Right renal pelvis (tissue), 4 donors: Measurements from ENCODE around the gene C1orf216. TPM values are rescaled to one million over a fixed set of nuclear protein-coding genes. Genes with fewer than 3 reads are reported as not detected.

Experiments
- polyA plus RNA-seq, 4 donors: library from polyadenylated mRNA; unstranded; fragments of 120-200 nt; gene quantifications; one replicate each; pipeline ENCODE4 v1.2.1, GENCODE V29; 2013; ENCODE audit not compliant: insufficient read length in 4 of 4

Gene C1orf216
- polyA plus RNA-seq, 4 donors, result 8.3 to 9.8 (median 8.7) TPM

Other genes with a start within 250 kb of the C1orf216 start
- gene KIAA0319L, start 161.5 kb downstream of the C1orf216 start, polyA plus RNA-seq, result 10 to 100 TPM; 59.4 to 64.4 (median 60.6) TPM
- gene NCDN, start 161.1 kb downstream of the C1orf216 start, polyA plus RNA-seq, result 10 to 100 TPM; 15.7 to 21.6 (median 17.5) TPM
- gene TFAP2E, start 145.6 kb downstream of the C1orf216 start, polyA plus RNA-seq, result 1 to 10 TPM in 1 of 4 donors, under 1 TPM in 3; 0.79 to 1.1 (median 0.95) TPM
- gene PSMB2, start 77.4 kb downstream of the C1orf216 start, polyA plus RNA-seq, result 10 to 100 TPM; 83.1 to 94.8 (median 90.1) TPM
- 10 to 100 TPM; 10.8 to 13.7 (median 12.0) TPM for gene CLSPN, start 51.1 kb upstream of the C1orf216 start, polyA plus RNA-seq
- 10 to 100 TPM; 15.6 to 21.1 (median 18.4) TPM for gene AGO4, start 89.1 kb upstream of the C1orf216 start, polyA plus RNA-seq
- gene AGO1, start 164.3 kb upstream of the C1orf216 start, polyA plus RNA-seq, result 10 to 100 TPM; 17.1 to 17.8 (median 17.4) TPM
- gene AGO3, start 212.2 kb upstream of the C1orf216 start, polyA plus RNA-seq, result 10 to 100 TPM; 11.1 to 13.2 (median 12.1) TPM